ENCODE measurements around the gene CACNA1H.
"Not testable (repeated sequence)": the region's sequence is repeated elsewhere in the genome, so short reads cannot be mapped to it uniquely, and the experiment has no call there.

CACNA1H gene

DNA sequence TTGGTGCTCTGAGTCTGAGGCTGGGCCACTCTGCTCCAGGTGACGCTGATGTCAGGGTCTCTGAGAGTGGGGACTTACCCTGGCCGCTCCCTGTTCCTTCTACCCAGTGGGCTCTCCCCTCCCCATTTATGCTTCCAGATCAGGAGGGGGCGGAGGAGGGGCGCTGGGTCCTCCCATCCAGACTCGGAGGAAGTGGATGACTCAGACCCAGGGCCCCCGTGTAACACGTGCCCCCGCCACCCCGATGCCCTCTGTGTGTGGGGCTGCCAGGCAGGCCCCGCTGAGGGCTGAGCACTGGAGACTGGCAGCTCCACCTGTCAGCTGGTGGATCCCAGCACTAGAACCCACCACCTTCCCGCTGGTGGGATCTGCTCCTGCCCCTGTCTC lies 77.2 kb downstream of the CACNA1H start, which contains the start of gene TPSB2:
Gene TPSB2 (minus strand): TSS at position 101 of the 387 bp plus-strand sequence. CDS start 233 bp downstream, outside the sequence.
- H3K4me3 ChIP-seq (ENCODE audit: low read depth in 1 of 2, low read length in 2 of 2); H3K36me3 ChIP-seq (ENCODE audit: control insufficient read depth in 1 of 2, insufficient read depth in 2 of 2, low read length in 2 of 2); H3K9me3 ChIP-seq (ENCODE audit: control insufficient read depth in 1 of 2, low read length in 2 of 2); H3K27me3 ChIP-seq (ENCODE audit: low read depth, low read length); H3K27ac ChIP-seq (ENCODE audit: low read length); H3K4me1 ChIP-seq (ENCODE audit: control insufficient read depth in 1 of 2, insufficient read depth in 2 of 2, low read length in 2 of 2): not testable (repeated sequence)

GRCh38 chr16:1230471-1231212 lies 77.7 kb downstream of the CACNA1H start:
- H3K27ac ChIP-seq (ENCODE audit: low read length); H3K4me1 ChIP-seq (ENCODE audit: control insufficient read depth in 1 of 2, insufficient read depth in 2 of 2, low read length in 2 of 2); H3K4me3 ChIP-seq (ENCODE audit: low read depth in 1 of 2, low read length in 2 of 2); H3K27me3 ChIP-seq (ENCODE audit: low read depth, low read length); H3K36me3 ChIP-seq (ENCODE audit: control insufficient read depth in 1 of 2, insufficient read depth in 2 of 2, low read length in 2 of 2); H3K9me3 ChIP-seq (ENCODE audit: control insufficient read depth in 1 of 2, low read length in 2 of 2): not testable (repeated sequence)

- not testable (repeated sequence) for H3K36me3 ChIP-seq (ENCODE audit: control insufficient read depth in 1 of 2, insufficient read depth in 2 of 2, low read length in 2 of 2); H3K9me3 ChIP-seq (ENCODE audit: control insufficient read depth in 1 of 2, low read length in 2 of 2); H3K4me1 ChIP-seq (ENCODE audit: control insufficient read depth in 1 of 2, insufficient read depth in 2 of 2, low read length in 2 of 2); H3K27me3 ChIP-seq (ENCODE audit: low read depth, low read length); H3K27ac ChIP-seq (ENCODE audit: low read length); H3K4me3 ChIP-seq (ENCODE audit: low read depth in 1 of 2, low read length in 2 of 2)
Observed at GRCh38 chr16:1231301-1231700, 78.4 kb downstream of the CACNA1H start.

GRCh38 chr16:1232049-1232748 lies 79.3 kb downstream of the CACNA1H start:
- not testable (repeated sequence) for H3K27ac ChIP-seq (ENCODE audit: low read length); H3K27me3 ChIP-seq (ENCODE audit: low read depth, low read length); H3K4me3 ChIP-seq (ENCODE audit: low read depth in 1 of 2, low read length in 2 of 2); H3K4me1 ChIP-seq (ENCODE audit: control insufficient read depth in 1 of 2, insufficient read depth in 2 of 2, low read length in 2 of 2); H3K9me3 ChIP-seq (ENCODE audit: control insufficient read depth in 1 of 2, low read length in 2 of 2); H3K36me3 ChIP-seq (ENCODE audit: control insufficient read depth in 1 of 2, insufficient read depth in 2 of 2, low read length in 2 of 2)

DNA sequence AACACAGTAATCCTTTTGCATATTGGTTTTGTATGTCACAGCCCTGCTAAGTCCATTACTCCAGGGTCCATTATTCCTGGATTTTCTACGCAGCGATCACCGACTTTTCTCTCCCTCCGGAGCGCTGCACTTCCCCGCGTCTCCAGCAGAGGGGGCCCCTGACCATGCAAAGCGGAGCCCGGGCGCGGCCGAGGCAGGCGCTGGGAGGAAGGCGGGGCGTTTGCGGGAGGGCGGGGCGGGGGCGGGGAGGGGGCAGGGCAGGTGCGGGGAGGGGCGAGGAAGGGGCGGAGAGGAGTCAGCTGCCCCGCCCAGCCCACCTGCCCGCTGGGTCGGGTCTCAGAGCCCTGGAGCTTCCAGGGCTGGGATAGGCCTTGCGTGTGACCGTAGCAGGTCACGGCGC lies 83.8 kb downstream of the CACNA1H start:
- not testable (repeated sequence) for H3K4me1 ChIP-seq (ENCODE audit: control insufficient read depth in 1 of 2, insufficient read depth in 2 of 2, low read length in 2 of 2); H3K27me3 ChIP-seq (ENCODE audit: low read depth, low read length); H3K4me3 ChIP-seq (ENCODE audit: low read depth in 1 of 2, low read length in 2 of 2); H3K27ac ChIP-seq (ENCODE audit: low read length); H3K9me3 ChIP-seq (ENCODE audit: control insufficient read depth in 1 of 2, low read length in 2 of 2); H3K36me3 ChIP-seq (ENCODE audit: control insufficient read depth in 1 of 2, insufficient read depth in 2 of 2, low read length in 2 of 2)

DNA sequence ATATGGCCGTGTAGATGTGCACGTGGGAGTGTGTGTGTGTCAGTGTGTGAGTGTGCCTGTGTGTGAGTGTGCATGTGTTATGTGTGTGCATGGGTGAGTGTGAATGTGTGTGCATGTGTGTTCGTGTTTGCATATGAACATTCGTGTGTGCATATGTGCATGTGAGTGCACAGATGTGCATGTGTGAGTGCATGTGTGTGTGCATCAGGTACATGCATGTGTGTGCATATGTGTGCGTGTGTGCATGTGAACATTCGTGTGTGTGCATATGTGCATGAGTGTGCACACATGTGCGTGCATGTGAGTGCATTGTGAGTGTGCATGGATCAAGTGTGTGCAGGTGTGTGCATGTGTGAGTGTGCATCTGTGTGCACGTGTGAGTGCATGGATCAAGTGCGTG lies 85.1 kb downstream of the CACNA1H start:
- Histone ChIP-seq H3K4me1 (ENCODE audit: control insufficient read depth in 1 of 2, insufficient read depth in 2 of 2, low read length in 2 of 2) (no peaks in the 10 kb centered on the region), H3K27me3 (ENCODE audit: low read depth, low read length) (no peaks in the 10 kb centered on the region), H3K36me3 (ENCODE audit: control insufficient read depth in 1 of 2, insufficient read depth in 2 of 2, low read length in 2 of 2) (no peaks in the 10 kb centered on the region), H3K9me3 (ENCODE audit: control insufficient read depth in 1 of 2, low read length in 2 of 2) (no peaks in the 10 kb centered on the region), H3K27ac (ENCODE audit: low read length) (no peak overlapping the region), H3K4me3 (ENCODE audit: low read depth in 1 of 2, low read length in 2 of 2) (no peak overlapping the region)

GRCh38 chr16:1238909-1239308 lies 86.0 kb downstream of the CACNA1H start:
- H3K4me1 ChIP-seq (ENCODE audit: control insufficient read depth in 1 of 2, insufficient read depth in 2 of 2, low read length in 2 of 2); H3K27ac ChIP-seq (ENCODE audit: low read length); H3K4me3 ChIP-seq (ENCODE audit: low read depth in 1 of 2, low read length in 2 of 2); H3K27me3 ChIP-seq (ENCODE audit: low read depth, low read length); H3K9me3 ChIP-seq (ENCODE audit: control insufficient read depth in 1 of 2, low read length in 2 of 2); H3K36me3 ChIP-seq (ENCODE audit: control insufficient read depth in 1 of 2, insufficient read depth in 2 of 2, low read length in 2 of 2): not testable (repeated sequence)

DNA sequence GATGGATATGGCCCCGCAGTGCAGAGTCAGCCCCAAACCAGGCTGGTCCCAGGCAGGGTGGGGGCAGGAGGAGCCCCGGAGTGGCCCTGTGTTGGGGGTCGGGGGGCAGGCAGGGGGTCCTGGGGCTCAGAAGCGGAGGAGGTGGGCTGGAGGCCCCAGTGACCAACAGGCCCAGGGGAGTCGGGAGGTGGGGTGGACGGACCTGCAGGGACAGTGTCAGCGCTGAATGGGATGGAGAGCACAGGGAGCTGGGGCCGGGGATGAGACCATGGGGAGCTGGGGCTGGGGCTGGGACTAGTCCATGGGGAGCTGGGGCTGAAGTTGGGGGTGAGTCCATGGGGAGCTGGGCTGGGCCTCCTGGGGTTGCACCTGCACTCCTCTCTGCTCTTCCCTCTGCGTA lies 86.7 kb downstream of the CACNA1H start:
- H3K9me3 ChIP-seq (ENCODE audit: control insufficient read depth in 1 of 2, low read length in 2 of 2); H3K4me3 ChIP-seq (ENCODE audit: low read depth in 1 of 2, low read length in 2 of 2); H3K36me3 ChIP-seq (ENCODE audit: control insufficient read depth in 1 of 2, insufficient read depth in 2 of 2, low read length in 2 of 2); H3K27ac ChIP-seq (ENCODE audit: low read length); H3K27me3 ChIP-seq (ENCODE audit: low read depth, low read length); H3K4me1 ChIP-seq (ENCODE audit: control insufficient read depth in 1 of 2, insufficient read depth in 2 of 2, low read length in 2 of 2): not testable (repeated sequence)

- not testable (repeated sequence) for H3K36me3 ChIP-seq (ENCODE audit: control insufficient read depth in 1 of 2, insufficient read depth in 2 of 2, low read length in 2 of 2); H3K4me3 ChIP-seq (ENCODE audit: low read depth in 1 of 2, low read length in 2 of 2); H3K9me3 ChIP-seq (ENCODE audit: control insufficient read depth in 1 of 2, low read length in 2 of 2); H3K27ac ChIP-seq (ENCODE audit: low read length); H3K27me3 ChIP-seq (ENCODE audit: low read depth, low read length); H3K4me1 ChIP-seq (ENCODE audit: control insufficient read depth in 1 of 2, insufficient read depth in 2 of 2, low read length in 2 of 2)
Observed at GRCh38 chr16:1240436-1240835, 87.5 kb downstream of the CACNA1H start, which contains the start of gene TPSAB1. Gene TPSAB1 (plus strand): TSS chr16:1240705. CDS start chr16:1240939, 234 bp downstream.

DNA sequence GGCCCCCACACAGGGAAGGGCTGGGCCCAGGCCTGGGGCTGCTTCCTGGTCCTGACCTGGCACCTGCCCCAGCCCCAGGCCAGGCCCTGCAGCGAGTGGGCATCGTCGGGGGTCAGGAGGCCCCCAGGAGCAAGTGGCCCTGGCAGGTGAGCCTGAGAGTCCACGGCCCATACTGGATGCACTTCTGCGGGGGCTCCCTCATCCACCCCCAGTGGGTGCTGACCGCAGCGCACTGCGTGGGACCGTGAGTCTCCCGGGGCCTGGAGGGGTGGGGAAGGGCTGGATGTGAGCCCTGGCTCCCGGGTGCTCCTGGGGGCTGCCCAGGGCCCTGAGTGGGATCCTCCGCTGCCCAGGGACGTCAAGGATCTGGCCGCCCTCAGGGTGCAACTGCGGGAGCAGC lies 88.2 kb downstream of the CACNA1H start:
- H3K27ac ChIP-seq (ENCODE audit: low read length); H3K36me3 ChIP-seq (ENCODE audit: control insufficient read depth in 1 of 2, insufficient read depth in 2 of 2, low read length in 2 of 2); H3K9me3 ChIP-seq (ENCODE audit: control insufficient read depth in 1 of 2, low read length in 2 of 2); H3K4me3 ChIP-seq (ENCODE audit: low read depth in 1 of 2, low read length in 2 of 2); H3K4me1 ChIP-seq (ENCODE audit: control insufficient read depth in 1 of 2, insufficient read depth in 2 of 2, low read length in 2 of 2); H3K27me3 ChIP-seq (ENCODE audit: low read depth, low read length): not testable (repeated sequence)

DNA sequence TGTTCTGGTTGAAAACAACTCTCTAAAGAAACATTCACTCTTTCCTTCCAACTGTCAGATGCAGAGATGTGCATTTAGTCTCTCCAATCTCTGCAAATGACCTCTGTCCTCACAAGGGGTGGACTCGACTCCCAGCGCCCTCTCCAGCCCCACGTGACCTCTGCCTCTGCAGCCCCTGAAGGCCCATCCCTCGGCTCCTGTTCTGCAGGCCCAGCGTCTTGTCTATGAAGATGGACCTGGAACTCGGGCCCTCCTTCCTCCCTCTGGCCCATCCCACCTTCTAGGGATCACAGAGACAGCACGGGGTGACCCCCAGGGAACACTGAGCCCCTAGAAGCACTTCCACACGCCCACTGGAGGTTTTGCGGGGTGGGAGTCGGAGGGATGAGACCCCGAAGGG lies 90.5 kb downstream of the CACNA1H start:
- not testable (repeated sequence) for H3K9me3 ChIP-seq (ENCODE audit: control insufficient read depth in 1 of 2, low read length in 2 of 2); H3K36me3 ChIP-seq (ENCODE audit: control insufficient read depth in 1 of 2, insufficient read depth in 2 of 2, low read length in 2 of 2); H3K4me1 ChIP-seq (ENCODE audit: control insufficient read depth in 1 of 2, insufficient read depth in 2 of 2, low read length in 2 of 2); H3K4me3 ChIP-seq (ENCODE audit: low read depth in 1 of 2, low read length in 2 of 2); H3K27me3 ChIP-seq (ENCODE audit: low read depth, low read length); H3K27ac ChIP-seq (ENCODE audit: low read length)

Measured in muscle layer of duodenum (tissue), 2 donors.